Keratinocyte (primary cell): Measurements from ENCODE around the gene GDF11. TPM values are rescaled to one million over a fixed set of nuclear protein-coding genes. Genes with fewer than 3 reads are reported as not detected.
A peak's percentile ranks its signal among the peaks of the same experiment; 100 is the strongest.

ENCODE experiments used
- DNase-seq: peaks from one replicate; pipeline ENCODE4 v3.0.0-alpha.2; 2011; ENCODE audit warnings: low read depth, missing footprints, low spot score
- FAIRE-seq: peaks from 2 replicates; lab custom pipeline; 2011; peaks lifted over from hg19 to GRCh38; lab: Jason Lieb, UNC
- H2AFZ ChIP-seq: 2 replicates; pipeline ENCODE4 v1.6.0; 2012; ENCODE audit warnings: low read length, control low read depth, inconsistent platforms; ENCODE audit not compliant: control insufficient read depth
- H3K27ac ChIP-seq: 2 replicates; pipeline ENCODE4 v1.5.1; 2011; ENCODE audit warnings: low read length; ENCODE audit not compliant: control insufficient read depth, insufficient read depth
- H3K27me3 ChIP-seq: 3 replicates; pipeline ENCODE4 v1.6.0; 2011; ENCODE audit warnings: low read length; ENCODE audit not compliant: control insufficient read depth, insufficient read depth; ENCODE audit errors: extremely low read depth
- H3K36me3 ChIP-seq, 2 experiments: 2 replicates in 1 of 2; 3 replicates in 1 of 2; pipeline ENCODE4 v1.5.1; 2011; ENCODE audit warnings: low read length in 2 of 2, mild to moderate bottlenecking in 1 of 2; ENCODE audit not compliant: control insufficient read depth in 2 of 2, insufficient read depth in 2 of 2; ENCODE audit errors: extremely low read depth in 1 of 2
- H3K4me1 ChIP-seq: 3 replicates; pipeline ENCODE4 v1.5.1; 2011; ENCODE audit warnings: low read length; ENCODE audit not compliant: control insufficient read depth, insufficient read depth; ENCODE audit errors: extremely low read depth
- H3K4me2 ChIP-seq: 3 replicates; pipeline ENCODE4 v1.6.0; 2011; ENCODE audit warnings: low read depth, low read length; ENCODE audit not compliant: control insufficient read depth, insufficient read depth; ENCODE audit errors: extremely low read depth
- H3K4me3 ChIP-seq, 3 experiments: fragments of 200-600 bp in 1 of 3; sonication (generic) in 1 of 3; 2 replicates in 2 of 3; 3 replicates in 1 of 3; pipeline ENCODE4 v1.5.1; 2011 to 2016; ENCODE audit warnings: low read length in 3 of 3, mild to moderate bottlenecking in 3 of 3, control low read depth in 2 of 3, inconsistent platforms in 1 of 3, low read depth in 1 of 3, mixed read lengths in 1 of 3, mixed run types in 1 of 3, moderate library complexity in 1 of 3; ENCODE audit not compliant: control insufficient read depth in 2 of 3, insufficient read depth in 2 of 3; ENCODE audit errors: extremely low read depth in 1 of 3
- H3K79me2 ChIP-seq: 2 replicates; pipeline ENCODE4 v1.6.0; 2012; ENCODE audit warnings: low read length; ENCODE audit not compliant: control insufficient read depth, insufficient read depth
- H3K9ac ChIP-seq: 3 replicates; pipeline ENCODE4 v1.6.0; 2011; ENCODE audit warnings: low read length; ENCODE audit not compliant: control insufficient read depth, insufficient read depth; ENCODE audit errors: extremely low read depth
- H3K9me1 ChIP-seq: 3 replicates; pipeline ENCODE4 v1.6.0; 2011; ENCODE audit warnings: low read length; ENCODE audit not compliant: control insufficient read depth, insufficient read depth; ENCODE audit errors: extremely low read depth
- H3K9me3 ChIP-seq: 2 replicates; pipeline ENCODE4 v1.5.1; 2012; ENCODE audit warnings: low read depth, low read length; ENCODE audit not compliant: control insufficient read depth
- H4K20me1 ChIP-seq: 3 replicates; pipeline ENCODE4 v1.6.0; 2011; ENCODE audit warnings: low read length; ENCODE audit not compliant: control insufficient read depth, insufficient read depth; ENCODE audit errors: extremely low read depth
- EZH2 ChIP-seq: IDR thresholded peaks from one replicate; pipeline ENCODE4 v1.6.1; 2012; ENCODE audit warnings: inconsistent platforms, mild to moderate bottlenecking, low read length, moderate library complexity
- dilution Hi-C: fragments of 300-500 bp; cut with MboI; formaldehyde crosslinking; loops from one replicate; pipeline ENCODE4 v1.7.0; 2020; ENCODE audit warnings: low sequenced_read_pairs; ENCODE audit not compliant: extremely low pct_ligation_motif_present
- polyA plus RNA-seq, 5 experiments: library from polyadenylated mRNA; depleted of rRNA in 3 of 5; stranded (reverse) in 3 of 5; stranded (forward) in 1 of 5; unstranded in 1 of 5; fragments of >200 nt; gene quantifications; 1 replicate in 1 of 5; 2 replicates in 3 of 5; 3 replicates in 1 of 5; pipeline versions ENCODE4 v1.2.1 to v1.2.3, GENCODE V29; 2011 to 2012; ENCODE audit warnings: missing spikeins in 2 of 5, low read depth in 1 of 5, low replicate concordance in 1 of 5
- TF ChIP-seq, protein P1 (sequence below), 3 experiments: IDR thresholded peaks in 1 of 3; conservative IDR thresholded peaks in 1 of 3; optimal IDR thresholded peaks in 1 of 3; 2 replicates in 2 of 3; 3 replicates in 1 of 3; pipeline versions ENCODE3 to v1.5.1; 2011; ENCODE audit warnings: low read length in 3 of 3, mild to moderate bottlenecking in 3 of 3, moderate library complexity in 2 of 3, control low read depth in 1 of 3, inconsistent platforms in 1 of 3; ENCODE audit not compliant: insufficient read depth in 2 of 3; ENCODE audit errors: extremely low read depth in 1 of 3

GDF11 gene
- polyA plus RNA-seq, 1 donor (not counting 4 experiments of a cell fraction or from before 2014, with no cell fraction given) = 2.7 TPM

GRCh38 chr12:55720894-55721444, 22.0 kb upstream of the GDF11 start:
- DNase-seq (peak; percentile 77), FAIRE-seq (no peak)
- no peak overlapping the region for H3K9ac ChIP-seq
- H3K9me3 ChIP-seq = no peaks in the 10 kb centered on the region
- TF ChIP-seq EZH2 = no peak
- TF ChIP-seq, protein P1, sequence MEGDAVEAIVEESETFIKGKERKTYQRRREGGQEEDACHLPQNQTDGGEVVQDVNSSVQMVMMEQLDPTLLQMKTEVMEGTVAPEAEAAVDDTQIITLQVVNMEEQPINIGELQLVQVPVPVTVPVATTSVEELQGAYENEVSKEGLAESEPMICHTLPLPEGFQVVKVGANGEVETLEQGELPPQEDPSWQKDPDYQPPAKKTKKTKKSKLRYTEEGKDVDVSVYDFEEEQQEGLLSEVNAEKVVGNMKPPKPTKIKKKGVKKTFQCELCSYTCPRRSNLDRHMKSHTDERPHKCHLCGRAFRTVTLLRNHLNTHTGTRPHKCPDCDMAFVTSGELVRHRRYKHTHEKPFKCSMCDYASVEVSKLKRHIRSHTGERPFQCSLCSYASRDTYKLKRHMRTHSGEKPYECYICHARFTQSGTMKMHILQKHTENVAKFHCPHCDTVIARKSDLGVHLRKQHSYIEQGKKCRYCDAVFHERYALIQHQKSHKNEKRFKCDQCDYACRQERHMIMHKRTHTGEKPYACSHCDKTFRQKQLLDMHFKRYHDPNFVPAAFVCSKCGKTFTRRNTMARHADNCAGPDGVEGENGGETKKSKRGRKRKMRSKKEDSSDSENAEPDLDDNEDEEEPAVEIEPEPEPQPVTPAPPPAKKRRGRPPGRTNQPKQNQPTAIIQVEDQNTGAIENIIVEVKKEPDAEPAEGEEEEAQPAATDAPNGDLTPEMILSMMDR (optimal IDR thresholded peaks at IDR 0.05 in 1 of 3, IDR thresholded peaks at IDR 0.05 in 1 of 3, conservative IDR thresholded peaks at IDR 0.05 in 1 of 3; ENCODE audit: extremely low read depth in 1 of 3, insufficient read depth in 2 of 3, low read length in 3 of 3) = peak; percentile 42 to 86 (median 68)
- H3K9me1 ChIP-seq = no peaks in the 10 kb centered on the region
- H3K27me3 ChIP-seq = no peaks in the 10 kb centered on the region
- H4K20me1 ChIP-seq = no peaks in the 10 kb centered on the region
- no peak overlapping the region for H3K27ac ChIP-seq
- H3K4me3 ChIP-seq = no peak overlapping the region
- peaks cover 14 to 22% of the 10 kb centered on the region in 2 experiments for H3K36me3 ChIP-seq
- dilution Hi-C loops = loop anchor here (5.0 kb wide), 1 partner anchor 34 kb away; no protein-coding TSS in a partner anchor
- H3K79me2 ChIP-seq = peaks cover 3% of the 10 kb centered on the region
- H3K4me1 ChIP-seq = peaks cover 35% of the 10 kb centered on the region
- no peak overlapping the region for H3K4me2 ChIP-seq
- H2AFZ ChIP-seq = no peak overlapping the region

DNA sequence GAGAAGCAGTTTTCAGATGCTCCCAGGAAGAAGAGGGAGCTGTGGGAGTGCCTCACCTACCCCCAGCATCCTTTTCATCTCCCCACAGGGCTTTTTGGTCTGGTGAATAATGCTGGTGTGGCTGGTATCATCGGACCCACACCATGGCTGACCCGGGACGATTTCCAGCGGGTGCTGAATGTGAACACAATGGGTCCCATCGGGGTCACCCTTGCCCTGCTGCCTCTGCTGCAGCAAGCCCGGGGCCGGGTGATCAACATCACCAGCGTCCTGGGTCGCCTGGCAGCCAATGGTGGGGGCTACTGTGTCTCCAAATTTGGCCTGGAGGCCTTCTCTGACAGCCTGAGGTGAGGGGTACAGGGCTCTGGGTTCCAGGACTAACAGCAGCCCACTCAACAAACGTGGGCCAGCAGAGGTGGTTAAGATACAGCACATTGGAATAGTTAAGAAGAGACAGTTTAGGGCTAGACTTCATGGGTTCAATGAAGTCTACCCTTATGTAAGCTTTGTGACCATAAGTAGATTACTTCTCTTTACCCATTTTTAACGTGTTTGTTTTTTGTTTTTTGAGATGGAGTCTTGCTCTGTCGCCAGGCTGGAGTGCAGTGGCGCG, 21.2 kb upstream of the GDF11 start:
- dilution Hi-C loops = loop anchor here (5.0 kb wide), 1 partner anchor 34 kb away; no protein-coding TSS in a partner anchor
- H3K27ac ChIP-seq = no peak overlapping the region
- no peak overlapping the region for H3K9ac ChIP-seq
- peaks cover 38% of the 10 kb centered on the region for H3K4me1 ChIP-seq
- H4K20me1 ChIP-seq = no peaks in the 10 kb centered on the region
- no peaks in the 10 kb centered on the region for H3K9me1 ChIP-seq
- no peak overlapping the region for H3K4me3 ChIP-seq
- no peak for DNase-seq
- TF ChIP-seq, protein P1 (optimal IDR thresholded peaks at IDR 0.05 in 1 of 3, IDR thresholded peaks at IDR 0.05 in 1 of 3, conservative IDR thresholded peaks at IDR 0.05 in 1 of 3; ENCODE audit: extremely low read depth in 1 of 3, insufficient read depth in 2 of 3, low read length in 3 of 3) = no peak
- no peak for TF ChIP-seq EZH2
- H2AFZ ChIP-seq = no peak overlapping the region
- no peak overlapping the region for H3K4me2 ChIP-seq
- peaks cover 5% of the 10 kb centered on the region for H3K79me2 ChIP-seq
- H3K27me3 ChIP-seq = no peaks in the 10 kb centered on the region
- FAIRE-seq = no peak
- H3K36me3 ChIP-seq = peaks cover 19 to 24% of the 10 kb centered on the region in 2 experiments
- H3K9me3 ChIP-seq = no peaks in the 10 kb centered on the region
